K562 (cell line): Measurements from ENCODE around the gene ZSCAN12. TPM values are rescaled to one million over a fixed set of nuclear protein-coding genes. Genes with fewer than 3 reads are reported as not detected.
A peak's percentile ranks its signal among the peaks of the same experiment; 100 is the strongest.

ENCODE experiments used
- AFF1 ChIP-seq, 2 experiments: fragments of 450-650 bp; IDR thresholded peaks; 2 replicates each; pipeline ENCODE4 v1.6.1; 2018; ENCODE audit warnings: mild to moderate bottlenecking in 2 of 2, low read depth in 1 of 2; ENCODE audit not compliant: partially characterized antibody in 2 of 2
- ARID1B ChIP-seq: fragments of 450-650 bp; IDR thresholded peaks from 2 replicates; pipeline ENCODE4 v1.6.1; 2016; ENCODE audit warnings: antibody characterized with exemption, mild to moderate bottlenecking, inconsistent platforms
- ARNT ChIP-seq, 2 experiments: fragments of 450-650 bp; IDR thresholded peaks; 2 replicates each; pipeline ENCODE4 v1.6.1; 2016; ENCODE audit warnings: mild to moderate bottlenecking in 1 of 2
- GATA2 ChIP-seq: sonication (generic); formaldehyde crosslinking; IDR thresholded peaks from 2 replicates; pipeline ENCODE4 v1.4.0; 2020; ENCODE audit warnings: mild to moderate bottlenecking, missing genetic modification reagents
- HDGF ChIP-seq: fragments of 450-650 bp; IDR thresholded peaks from 2 replicates; pipeline ENCODE4 v1.6.1; 2016
- KLF6 ChIP-seq: fragments of 250-450 bp; sonication (Bioruptor Pico); IDR thresholded peaks from 2 replicates; pipeline ENCODE4 v1.4.0; 2020; ENCODE audit warnings: mild to moderate bottlenecking, moderate library complexity, borderline replicate concordance
- MCM2 ChIP-seq: fragments of 450-650 bp; IDR thresholded peaks from 2 replicates; pipeline ENCODE4 v1.6.1; 2017; ENCODE audit warnings: low read depth, mild to moderate bottlenecking
- NFRKB ChIP-seq: fragments of 450-650 bp; IDR thresholded peaks from 2 replicates; pipeline ENCODE4 v1.6.1; 2016; ENCODE audit warnings: low read depth
- NKRF ChIP-seq: fragments of 450-650 bp; IDR thresholded peaks from 2 replicates; pipeline ENCODE4 v1.6.1; 2016; ENCODE audit warnings: borderline replicate concordance
- POLR2B ChIP-seq: fragments of 450-650 bp; IDR thresholded peaks from 2 replicates; pipeline ENCODE4 v1.6.1; 2018; ENCODE audit warnings: low read depth; ENCODE audit not compliant: partially characterized antibody
- SMAD4 ChIP-seq: fragments of 250-450 bp; sonication (Bioruptor Pico); conservative IDR thresholded peaks from 2 replicates; pipeline ENCODE4 v1.8.0; 2021; ENCODE audit warnings: inconsistent platforms, mild to moderate bottlenecking, moderate library complexity
- SPI1 ChIP-seq: IDR thresholded peaks from 2 replicates; pipeline ENCODE4 v1.6.1; 2011; ENCODE audit warnings: low read depth, low read length, control low read depth, borderline replicate concordance
- TAL1 ChIP-seq: fragments of 450-650 bp; IDR thresholded peaks from 2 replicates; pipeline ENCODE4 v1.6.1; 2016; ENCODE audit warnings: mild to moderate bottlenecking
- ZEB2 ChIP-seq: fragments of 450-650 bp; IDR thresholded peaks from 2 replicates; pipeline ENCODE4 v1.6.1; 2016
- ZNF766 ChIP-seq: fragments of 200-800 bp; sonication (Bioruptor generic); conservative IDR thresholded peaks from 2 replicates; pipeline ENCODE4 v1.6.1; 2016; ENCODE audit warnings: missing genetic modification characterization, missing compliant biosample characterization
- ZNF77 ChIP-seq: fragments of 250-450 bp; sonication (Bioruptor Pico); IDR thresholded peaks from 2 replicates; pipeline ENCODE4 v1.5.0; 2020
- polyA plus RNA-seq, 8 experiments: library from polyadenylated mRNA; depleted of rRNA in 4 of 8; stranded (reverse) in 5 of 8; unstranded in 3 of 8; fragments of >200 nt; fragmentation: Nextera tagmentation in 2 of 8; fragmentation: Illumina TruSeq in 1 of 8; extraction: Ambion mirVana in 2 of 8; extraction: Trizol in 1 of 8; gene quantifications; 2 replicates each; pipeline versions ENCODE4 v1.2.1 to v1.2.3, GENCODE V29; 2011 to 2014; ENCODE audit warnings: inconsistent platforms in 1 of 8, missing spikeins in 1 of 8
- total RNA-seq, 7 experiments: library from RNA; depleted of rRNA in 6 of 7; stranded (reverse); fragments of >200 nt in 6 of 7; fragmentation: Illumina TruSeq in 2 of 7; extraction: Trizol in 2 of 7; gene quantifications; 2 replicates each; pipeline versions ENCODE4 v1.2.1 to v1.2.3, GENCODE V29; 2011 to 2021; ENCODE audit warnings: low replicate concordance in 1 of 7
- TF ChIP-seq, protein P1 (sequence below): fragments of 450-650 bp; IDR thresholded peaks from 2 replicates; pipeline ENCODE4 v1.6.1; 2017; ENCODE audit warnings: antibody characterized with exemption, mild to moderate bottlenecking
- TF ChIP-seq, protein P2 (sequence below), 2 experiments: fragments of 450-650 bp; IDR thresholded peaks; 2 replicates each; pipeline ENCODE4 v1.6.1; 2016

ZSCAN12 gene
- total and polyA plus RNA-seq, 9 of the 15 experiments (the other 6 are each of a cell fraction or from before 2014, with no cell fraction given), result 2.5 to 19.6 (median 12.5) TPM

- 0 out of 2 replicates have a peak, but pooled peaks have one; percentile 37 for TF ChIP-seq NFRKB
- TF ChIP-seq ARID1B, result peak; percentile 7; the same call in 1 of the 2 replicates
- TF ChIP-seq, protein P1, sequence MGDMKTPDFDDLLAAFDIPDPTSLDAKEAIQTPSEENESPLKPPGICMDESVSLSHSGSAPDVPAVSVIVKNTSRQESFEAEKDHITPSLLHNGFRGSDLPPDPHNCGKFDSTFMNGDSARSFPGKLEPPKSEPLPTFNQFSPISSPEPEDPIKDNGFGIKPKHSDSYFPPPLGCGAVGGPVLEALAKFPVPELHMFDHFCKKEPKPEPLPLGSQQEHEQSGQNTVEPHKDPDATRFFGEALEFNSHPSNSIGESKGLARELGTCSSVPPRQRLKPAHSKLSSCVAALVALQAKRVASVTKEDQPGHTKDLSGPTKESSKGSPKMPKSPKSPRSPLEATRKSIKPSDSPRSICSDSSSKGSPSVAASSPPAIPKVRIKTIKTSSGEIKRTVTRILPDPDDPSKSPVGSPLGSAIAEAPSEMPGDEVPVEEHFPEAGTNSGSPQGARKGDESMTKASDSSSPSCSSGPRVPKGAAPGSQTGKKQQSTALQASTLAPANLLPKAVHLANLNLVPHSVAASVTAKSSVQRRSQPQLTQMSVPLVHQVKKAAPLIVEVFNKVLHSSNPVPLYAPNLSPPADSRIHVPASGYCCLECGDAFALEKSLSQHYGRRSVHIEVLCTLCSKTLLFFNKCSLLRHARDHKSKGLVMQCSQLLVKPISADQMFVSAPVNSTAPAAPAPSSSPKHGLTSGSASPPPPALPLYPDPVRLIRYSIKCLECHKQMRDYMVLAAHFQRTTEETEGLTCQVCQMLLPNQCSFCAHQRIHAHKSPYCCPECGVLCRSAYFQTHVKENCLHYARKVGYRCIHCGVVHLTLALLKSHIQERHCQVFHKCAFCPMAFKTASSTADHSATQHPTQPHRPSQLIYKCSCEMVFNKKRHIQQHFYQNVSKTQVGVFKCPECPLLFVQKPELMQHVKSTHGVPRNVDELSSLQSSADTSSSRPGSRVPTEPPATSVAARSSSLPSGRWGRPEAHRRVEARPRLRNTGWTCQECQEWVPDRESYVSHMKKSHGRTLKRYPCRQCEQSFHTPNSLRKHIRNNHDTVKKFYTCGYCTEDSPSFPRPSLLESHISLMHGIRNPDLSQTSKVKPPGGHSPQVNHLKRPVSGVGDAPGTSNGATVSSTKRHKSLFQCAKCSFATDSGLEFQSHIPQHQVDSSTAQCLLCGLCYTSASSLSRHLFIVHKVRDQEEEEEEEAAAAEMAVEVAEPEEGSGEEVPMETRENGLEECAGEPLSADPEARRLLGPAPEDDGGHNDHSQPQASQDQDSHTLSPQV, result no peak
- TF ChIP-seq NKRF, result peak; percentile 54; the same call in 1 of the 2 replicates
- TF ChIP-seq MCM2, result 0 out of 2 replicates have a peak, but pooled peaks have one; percentile 58
- peak; percentile 74 for TF ChIP-seq SPI1
- TF ChIP-seq TAL1, result no peak
- TF ChIP-seq, protein P2, sequence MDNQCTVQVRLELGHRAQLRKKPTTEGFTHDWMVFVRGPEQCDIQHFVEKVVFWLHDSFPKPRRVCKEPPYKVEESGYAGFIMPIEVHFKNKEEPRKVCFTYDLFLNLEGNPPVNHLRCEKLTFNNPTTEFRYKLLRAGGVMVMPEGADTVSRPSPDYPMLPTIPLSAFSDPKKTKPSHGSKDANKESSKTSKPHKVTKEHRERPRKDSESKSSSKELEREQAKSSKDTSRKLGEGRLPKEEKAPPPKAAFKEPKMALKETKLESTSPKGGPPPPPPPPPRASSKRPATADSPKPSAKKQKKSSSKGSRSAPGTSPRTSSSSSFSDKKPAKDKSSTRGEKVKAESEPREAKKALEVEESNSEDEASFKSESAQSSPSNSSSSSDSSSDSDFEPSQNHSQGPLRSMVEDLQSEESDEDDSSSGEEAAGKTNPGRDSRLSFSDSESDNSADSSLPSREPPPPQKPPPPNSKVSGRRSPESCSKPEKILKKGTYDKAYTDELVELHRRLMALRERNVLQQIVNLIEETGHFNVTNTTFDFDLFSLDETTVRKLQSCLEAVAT (IDR thresholded peaks at IDR 0.05), result peak in 1 of 2 experiments; percentile 66; a peak in 1 of 4 replicates
- 0 out of 2 replicates have a peak, but pooled peaks have one; percentile 26 for TF ChIP-seq ZNF766
- peak; percentile 83; the same call in 1 of the 2 replicates for TF ChIP-seq HDGF
- peak in 1 of 2 experiments; percentile 42 for TF ChIP-seq AFF1 (IDR thresholded peaks at IDR 0.05; ENCODE audit: low read depth in 1 of 2, partially characterized antibody in 2 of 2)
- TF ChIP-seq POLR2B, result peak; percentile 22
- TF ChIP-seq ZNF77, result no peak
- TF ChIP-seq SMAD4 (CRISPR knock-in tag), result no peak
- 0 out of 2 replicates have a peak, but pooled peaks have one; percentile 43 for TF ChIP-seq ZEB2
- TF ChIP-seq ARNT (IDR thresholded peaks at IDR 0.05), result 0 out of 4 replicates have a peak, but pooled peaks of 1 of the 2 experiments have one; percentile 29
- no peak for TF ChIP-seq GATA2
- no peak for TF ChIP-seq KLF6 (CRISPR knock-in tag)
Observed at GRCh38 chr6:28333599-28334018, 65.9 kb downstream of the ZSCAN12 start (continued).
